EL (cell line): ENCODE results near the gene MS4A2.
"Not testable (repeated sequence)": the region's sequence is repeated elsewhere in the genome, so short reads cannot be mapped to it uniquely, and the experiment has no call there.

Experiments
- DNase-seq: peaks from one replicate; pipeline ENCODE4 v3.0.0-alpha.2; 2016

The MS4A2 gene

DNA sequence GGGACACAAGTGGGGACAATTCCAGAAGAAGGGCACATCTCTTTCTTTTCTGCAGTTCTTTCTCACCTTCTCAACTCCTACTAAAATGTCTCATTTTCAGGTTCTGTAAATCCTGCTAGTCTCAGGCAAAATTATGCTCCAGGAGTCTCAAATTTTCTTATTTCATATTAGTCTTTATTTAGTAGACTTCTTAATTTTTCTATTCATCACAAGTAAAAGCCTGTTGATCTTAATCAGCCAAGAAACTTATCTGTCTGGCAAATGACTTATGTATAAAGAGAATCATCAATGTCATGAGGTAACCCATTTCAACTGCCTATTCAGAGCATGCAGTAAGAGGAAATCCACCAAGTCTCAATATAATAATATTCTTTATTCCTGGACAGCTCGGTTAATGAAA is at the start of gene MS4A2:
Gene MS4A2, plus strand, starts transcription at position 301 of the 400 bp plus-strand sequence. CDS start 102 bp downstream, outside the sequence.
- DNase-seq = no peak

DNA sequence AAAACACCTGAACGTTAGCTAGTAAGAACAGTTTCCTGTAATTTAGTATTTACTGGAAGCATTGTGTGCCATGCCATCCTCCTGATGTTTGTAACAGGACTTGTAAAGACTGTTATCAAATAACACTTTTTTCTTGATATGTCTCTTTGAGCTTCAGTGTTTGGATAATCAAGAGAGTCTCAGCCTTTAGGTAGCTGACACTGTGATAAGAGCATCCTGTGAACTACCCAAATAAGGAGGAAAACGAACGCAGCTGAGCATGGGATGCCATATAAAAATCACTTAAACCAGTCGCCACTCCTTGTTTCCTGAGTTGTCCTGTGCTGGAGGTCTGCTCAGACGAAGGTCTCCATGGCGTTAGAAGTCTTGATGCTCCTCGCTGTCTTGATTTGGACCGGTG is 48.4 kb upstream of the MS4A2 start, which contains the start of gene OOSP2:
Gene OOSP2, plus strand, starts transcription at position 301 of the 400 bp plus-strand sequence. Its CDS starts 51 bp downstream, at position 352.
- no peak for DNase-seq

DNA sequence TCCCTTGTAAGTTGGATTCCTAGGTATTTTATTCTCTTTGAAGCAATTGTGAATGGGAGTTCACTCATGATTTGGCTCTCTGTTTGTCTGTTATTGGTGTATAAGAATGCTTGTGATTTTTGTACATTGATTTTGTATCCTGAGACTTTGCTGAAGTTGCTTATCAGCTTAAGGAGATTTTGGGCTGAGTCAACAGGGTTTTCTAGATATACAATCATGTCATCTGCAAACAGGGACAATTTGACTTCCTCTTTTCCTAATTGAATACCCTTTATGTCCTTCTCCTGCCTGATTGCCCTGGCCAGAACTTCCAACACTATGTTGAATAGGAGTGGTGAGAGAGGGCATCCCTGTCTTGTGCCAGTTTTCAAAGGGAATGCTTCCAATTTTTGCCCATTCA is 38.0 kb upstream of the MS4A2 start:
- DNase-seq = not testable (repeated sequence)

DNA sequence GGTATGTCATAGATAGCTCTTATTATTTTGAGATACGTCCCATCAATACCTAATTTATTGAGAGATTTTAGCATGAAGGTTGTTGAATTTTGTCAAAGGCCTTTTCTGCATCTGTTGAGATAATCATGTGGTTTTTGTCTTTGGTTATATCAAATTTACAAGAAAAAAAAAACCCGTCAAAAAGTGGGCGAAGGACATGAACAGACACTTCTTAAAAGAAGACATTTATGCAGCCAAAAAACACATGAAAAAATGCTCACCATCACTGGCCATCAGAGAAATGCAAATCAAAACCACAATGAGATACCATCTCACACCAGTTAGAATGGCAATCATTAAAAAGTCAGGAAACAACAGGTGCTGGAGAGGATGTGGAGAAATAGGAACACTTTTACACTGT is 37.6 kb upstream of the MS4A2 start:
- not testable (repeated sequence) for DNase-seq

DNA sequence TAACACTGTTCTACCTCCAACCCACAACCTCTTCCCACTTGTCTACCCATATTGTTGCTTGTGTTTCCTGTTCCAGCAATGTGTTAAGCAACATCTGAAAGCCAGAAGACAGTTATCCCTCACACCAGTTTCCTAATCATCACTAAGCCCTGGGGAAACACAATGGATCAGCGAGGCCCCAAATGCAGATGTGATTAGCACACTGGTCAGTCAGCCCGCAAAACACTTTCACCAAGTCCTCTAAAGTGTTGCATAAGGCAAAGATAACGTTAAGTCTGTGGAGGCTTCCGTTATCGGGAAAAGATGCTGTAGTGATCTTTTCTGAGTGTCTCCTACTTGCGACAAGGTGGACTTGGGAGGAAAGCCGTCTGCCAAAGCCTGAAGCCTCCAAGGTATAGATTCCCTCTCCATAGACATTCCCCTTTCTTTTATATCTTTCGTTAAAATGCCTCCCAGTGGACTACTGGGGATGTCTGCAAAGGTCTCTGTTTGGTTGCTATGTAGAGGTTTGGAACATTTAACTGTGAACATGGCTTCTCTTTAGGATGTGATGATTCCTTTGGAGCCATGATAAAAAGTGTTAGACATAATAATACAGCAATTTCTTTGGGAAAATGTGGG is 32.0 kb upstream of the MS4A2 start, which contains the start of gene MS4A3:
Gene MS4A3, plus strand, starts transcription at position 317 of the 621 bp plus-strand sequence. CDS start 4,496 bp downstream, outside the sequence.
- no peak for DNase-seq

DNA sequence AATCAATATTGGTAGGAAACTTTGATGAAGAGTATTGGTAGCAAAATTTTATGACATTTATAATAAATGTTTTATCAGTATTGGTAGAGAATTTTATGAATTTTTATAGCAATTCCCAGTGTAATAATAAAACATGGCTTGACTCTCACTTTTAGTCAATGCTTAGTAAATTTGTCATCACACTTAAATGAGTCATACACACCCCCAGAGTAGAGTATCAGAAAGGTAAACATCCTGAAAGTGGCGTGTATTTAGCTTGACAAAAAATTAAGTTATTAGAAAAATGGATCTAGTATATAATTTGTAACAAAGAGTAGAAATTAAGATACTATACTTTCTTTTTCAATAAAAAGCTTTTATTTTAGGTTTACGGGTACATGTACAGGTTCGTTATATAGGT is 29.4 kb upstream of the MS4A2 start:
- DNase-seq = no peak

DNA sequence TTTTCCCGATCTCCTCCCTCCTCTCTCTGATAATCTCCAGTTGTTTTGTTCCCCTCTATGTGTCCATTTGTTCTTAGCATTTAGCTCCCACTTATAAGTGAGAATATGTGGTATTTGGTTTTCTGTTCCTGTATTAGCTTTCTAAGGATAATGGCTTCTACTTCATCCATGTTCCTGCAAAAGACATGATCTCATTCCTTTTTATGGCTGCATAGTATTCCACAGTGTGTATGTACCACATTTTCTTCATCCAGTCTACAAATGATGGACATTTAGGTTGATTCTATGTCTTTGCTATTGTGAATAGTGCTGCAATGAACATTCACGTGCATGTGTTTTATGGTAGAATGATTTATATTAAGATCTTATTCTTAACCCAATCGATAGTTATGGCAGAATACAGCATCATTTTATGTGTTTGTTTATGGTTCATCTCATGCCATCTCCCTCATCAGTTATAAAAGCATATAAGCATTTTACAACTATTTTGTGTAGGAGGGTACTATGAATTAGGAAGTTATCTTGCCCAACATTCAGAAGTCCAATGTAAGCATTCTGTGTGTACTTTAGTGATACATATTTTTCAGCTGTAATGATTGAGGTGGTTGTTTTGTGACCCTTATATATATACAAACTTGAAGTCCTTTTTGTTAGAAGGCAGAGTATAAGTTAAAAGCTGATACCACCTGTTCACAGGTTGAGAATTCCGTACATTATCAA is 28.8 kb upstream of the MS4A2 start:
- DNase-seq = no peak

DNA sequence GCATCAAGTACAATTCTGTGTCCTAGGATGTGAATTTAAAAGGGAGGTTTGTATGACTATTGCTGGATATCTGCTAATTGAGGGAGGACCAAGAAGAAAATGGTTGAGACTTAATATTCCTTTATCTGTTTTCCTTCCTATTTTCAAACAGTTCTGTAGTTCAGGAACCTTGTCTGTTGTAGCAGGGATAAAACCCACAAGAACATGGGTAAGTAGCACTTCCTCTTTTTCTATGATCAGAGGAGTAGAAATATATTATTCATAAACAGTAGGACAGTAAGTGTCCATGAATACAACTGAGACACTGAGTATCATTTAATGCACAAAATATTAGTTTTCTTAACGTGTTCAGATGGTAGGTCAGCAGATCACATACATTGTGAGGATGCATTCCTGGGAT is 24.4 kb upstream of the MS4A2 start:
- DNase-seq = no peak

DNA sequence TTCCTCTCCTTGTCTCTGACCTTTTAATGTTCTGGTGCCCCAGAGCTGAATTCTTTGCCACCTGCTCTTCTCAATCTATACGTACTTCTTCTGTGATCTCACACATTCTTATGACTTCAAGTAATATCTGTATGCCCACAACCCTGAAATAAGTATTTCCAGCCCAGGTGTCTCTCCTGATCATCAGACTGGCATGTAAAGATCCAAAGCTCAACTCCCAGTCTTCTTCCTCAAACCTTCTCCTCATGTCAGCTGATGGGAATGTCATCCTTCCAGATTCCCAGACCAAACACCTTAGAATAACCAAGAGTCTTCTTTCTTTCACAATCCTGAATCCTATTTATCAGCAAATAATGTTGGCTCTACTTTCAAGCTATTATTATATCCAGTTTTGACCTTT is 22.7 kb upstream of the MS4A2 start:
- no peak for DNase-seq

DNA sequence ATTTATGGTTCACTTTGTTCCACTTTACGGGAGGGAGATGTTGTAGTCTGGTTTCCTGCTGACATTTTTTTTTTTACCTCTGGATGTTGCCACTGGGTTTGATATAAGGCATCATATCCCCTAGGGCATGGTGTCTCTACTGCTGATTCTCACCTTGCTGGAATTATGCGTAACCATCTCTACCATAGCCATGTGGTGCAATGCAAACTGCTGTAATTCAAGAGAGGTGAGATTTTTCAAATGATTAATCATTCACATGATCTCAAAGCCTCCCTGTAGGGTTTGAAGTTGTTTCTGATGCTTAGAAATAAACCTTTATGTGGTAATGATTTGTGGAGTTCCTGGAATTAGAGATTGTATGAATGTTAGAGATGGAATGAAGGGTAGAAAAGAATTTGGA is 19.0 kb upstream of the MS4A2 start:
- no peak for DNase-seq

DNA sequence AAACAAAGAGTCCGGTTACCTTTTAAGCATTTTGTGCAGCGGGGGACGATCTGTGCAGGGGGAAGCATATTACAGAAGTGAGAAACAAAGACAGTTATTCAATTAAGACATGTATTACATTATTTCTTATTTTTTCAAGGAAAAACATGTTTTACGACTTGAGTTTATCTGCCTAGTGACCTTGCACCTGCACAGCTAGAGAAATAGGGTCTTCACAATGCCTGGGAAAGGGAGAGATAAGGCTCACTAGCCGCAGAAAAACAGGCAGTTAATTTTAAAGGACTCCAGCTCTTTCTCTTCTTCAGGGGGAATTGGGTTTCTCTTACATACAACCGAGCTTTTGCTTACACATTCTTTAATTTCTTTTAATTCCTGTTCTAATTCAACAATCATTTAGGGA is 16.8 kb upstream of the MS4A2 start:
- DNase-seq = not testable (repeated sequence)

DNA sequence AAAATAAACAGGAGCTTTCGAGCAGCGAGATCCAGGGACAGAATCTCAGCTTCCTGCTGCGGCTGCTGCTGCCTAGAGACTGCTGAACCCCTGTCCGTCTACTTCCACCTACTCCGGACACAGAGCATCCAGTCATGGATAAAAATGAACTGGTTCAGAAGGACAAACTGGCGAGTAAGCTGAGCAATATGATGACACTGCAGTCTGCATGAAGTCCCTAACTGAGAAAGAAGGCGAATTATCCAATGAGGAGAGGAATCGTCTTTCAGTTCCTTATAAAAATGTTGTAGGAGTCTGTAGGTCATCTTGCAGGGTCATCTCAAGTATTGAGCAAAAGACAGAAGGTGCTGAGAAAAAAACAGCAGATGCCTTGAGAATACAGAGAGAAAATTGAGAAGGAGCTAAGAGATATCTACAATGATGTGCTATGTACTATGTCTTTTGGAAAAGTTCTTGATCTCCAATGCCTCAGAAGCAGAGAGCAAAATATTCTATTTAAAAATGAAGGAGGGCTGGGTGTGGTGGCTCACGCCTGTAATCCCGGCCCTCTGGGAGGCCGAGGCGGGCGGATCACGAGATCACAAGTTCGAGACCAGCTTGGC is 11.1 kb upstream of the MS4A2 start:
- DNase-seq = no peak

DNA sequence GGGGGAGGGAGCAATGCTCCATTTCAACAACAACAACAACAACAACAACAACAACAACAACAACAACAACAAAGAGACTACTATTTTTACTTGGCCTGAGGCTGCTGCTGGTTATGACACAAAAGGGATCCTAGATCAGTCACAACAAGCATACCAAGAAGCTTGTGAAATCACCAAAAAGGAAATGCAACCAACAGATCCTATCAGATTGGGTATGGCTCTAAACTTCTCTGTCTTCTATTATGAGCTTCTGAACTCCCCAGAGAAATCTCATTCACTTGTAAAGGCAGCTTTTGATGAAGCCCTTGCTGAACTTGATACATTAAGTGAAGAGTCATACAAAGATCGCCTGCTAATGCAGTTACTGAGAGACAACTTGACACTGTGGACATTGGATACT is 10.5 kb upstream of the MS4A2 start:
- DNase-seq = no peak

DNA sequence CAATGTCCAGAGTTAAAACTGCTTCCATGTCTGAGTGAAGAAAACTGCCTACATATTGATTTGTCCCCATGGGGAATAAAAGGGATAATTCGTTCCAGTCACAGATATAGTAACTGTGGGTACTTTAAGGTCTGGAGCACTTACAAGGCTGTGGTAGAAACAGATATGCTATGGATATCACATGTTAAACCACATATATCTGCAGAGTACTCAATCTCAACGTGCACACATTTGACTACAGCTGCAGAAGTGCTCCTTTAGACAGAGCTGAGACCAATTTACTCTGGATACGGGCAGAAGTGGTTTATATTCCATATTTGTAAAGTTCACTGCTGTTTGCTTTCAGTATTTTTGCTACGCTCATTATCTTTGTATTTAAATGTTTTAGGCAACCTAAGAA is 9.7 kb upstream of the MS4A2 start:
- DNase-seq = no peak

DNA sequence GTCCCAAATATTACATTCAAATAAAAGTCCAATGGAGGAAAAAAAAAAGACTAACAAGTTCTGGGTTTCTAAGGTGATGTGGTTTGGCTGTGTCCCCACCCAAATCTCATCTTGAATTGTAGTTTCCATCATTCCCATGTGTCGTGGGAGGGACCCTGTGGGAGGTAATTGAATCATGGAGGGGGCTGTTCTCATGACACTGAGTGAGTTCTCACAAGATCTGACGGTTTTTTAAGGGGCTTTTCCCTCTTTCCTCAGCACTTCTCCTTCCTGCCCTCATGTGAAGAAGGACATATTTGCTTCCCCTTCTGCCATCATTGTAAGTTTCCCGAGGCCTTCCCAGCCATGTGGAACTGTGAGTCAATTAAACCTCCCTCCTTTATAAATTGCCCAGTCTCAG is 7.9 kb upstream of the MS4A2 start:
- no peak for DNase-seq

DNA sequence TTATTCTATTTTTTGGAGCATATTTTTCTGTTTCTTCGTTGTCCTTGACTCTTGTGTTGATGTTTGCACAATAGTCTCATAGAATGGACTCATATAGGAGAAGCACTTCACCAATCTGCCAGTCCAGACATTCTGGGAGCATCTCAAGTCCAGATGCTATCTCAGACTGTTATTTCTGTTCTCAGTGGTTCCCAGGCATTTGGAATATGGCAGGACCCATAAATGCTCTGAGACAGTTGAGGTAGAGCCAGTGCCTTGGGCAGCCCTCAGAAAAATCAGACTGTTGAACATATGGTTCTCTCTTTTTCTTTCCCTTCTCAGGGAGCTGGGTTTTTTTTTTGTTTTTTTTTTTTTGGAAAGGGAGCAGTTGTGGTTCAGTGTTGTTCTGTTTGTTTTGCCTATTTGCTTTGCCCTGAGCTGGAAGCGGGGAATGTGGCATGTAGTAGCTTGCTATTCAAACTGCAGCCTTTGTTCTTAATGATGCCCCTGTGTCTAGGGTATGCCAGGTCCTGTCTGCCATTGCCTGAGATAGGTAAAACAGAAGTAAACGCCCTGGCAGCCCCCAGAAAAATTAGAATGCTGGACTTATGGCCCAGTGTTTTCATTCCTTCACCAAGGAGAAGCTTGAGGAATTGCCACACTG is 3.7 kb upstream of the MS4A2 start:
- no peak for DNase-seq

DNA sequence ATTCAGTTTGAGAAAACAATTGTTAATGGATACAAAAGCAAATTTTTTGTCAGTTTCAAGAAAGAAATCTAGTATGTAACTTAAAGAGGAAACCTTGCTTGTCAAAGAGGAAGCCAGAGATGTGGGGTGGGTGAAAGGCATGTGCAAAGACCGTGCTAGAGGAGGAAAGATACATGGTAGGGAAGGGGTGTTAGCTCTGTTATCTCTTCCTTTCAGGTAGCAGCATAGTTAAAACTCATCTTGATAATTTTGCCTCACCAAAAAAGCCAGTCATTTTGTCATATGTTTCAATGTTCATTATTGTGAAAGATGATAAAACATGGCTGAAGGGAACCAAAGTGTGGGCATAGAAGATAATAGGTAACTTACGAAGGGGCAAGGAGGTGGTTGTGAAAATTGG is 2.6 kb upstream of the MS4A2 start:
- DNase-seq = no peak

DNA sequence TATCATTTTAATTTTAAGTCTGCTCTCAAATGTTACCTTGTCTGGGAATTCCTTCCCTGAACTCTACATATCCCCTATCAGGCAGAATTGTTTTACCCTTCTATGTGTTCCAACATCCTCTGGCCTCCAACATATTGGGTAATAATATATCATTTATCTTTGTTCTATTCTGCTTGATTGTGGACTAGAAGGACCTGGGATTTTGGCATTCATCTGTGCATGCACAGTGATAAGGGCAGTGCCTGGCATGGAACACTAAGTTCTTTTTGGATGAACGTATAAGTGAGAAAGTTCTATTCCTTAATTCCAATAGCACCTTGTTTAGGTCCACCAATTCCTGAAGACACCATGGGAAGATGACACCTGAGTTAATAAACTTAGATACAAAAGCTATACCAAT is 1.2 kb upstream of the MS4A2 start:
- no peak for DNase-seq

DNA sequence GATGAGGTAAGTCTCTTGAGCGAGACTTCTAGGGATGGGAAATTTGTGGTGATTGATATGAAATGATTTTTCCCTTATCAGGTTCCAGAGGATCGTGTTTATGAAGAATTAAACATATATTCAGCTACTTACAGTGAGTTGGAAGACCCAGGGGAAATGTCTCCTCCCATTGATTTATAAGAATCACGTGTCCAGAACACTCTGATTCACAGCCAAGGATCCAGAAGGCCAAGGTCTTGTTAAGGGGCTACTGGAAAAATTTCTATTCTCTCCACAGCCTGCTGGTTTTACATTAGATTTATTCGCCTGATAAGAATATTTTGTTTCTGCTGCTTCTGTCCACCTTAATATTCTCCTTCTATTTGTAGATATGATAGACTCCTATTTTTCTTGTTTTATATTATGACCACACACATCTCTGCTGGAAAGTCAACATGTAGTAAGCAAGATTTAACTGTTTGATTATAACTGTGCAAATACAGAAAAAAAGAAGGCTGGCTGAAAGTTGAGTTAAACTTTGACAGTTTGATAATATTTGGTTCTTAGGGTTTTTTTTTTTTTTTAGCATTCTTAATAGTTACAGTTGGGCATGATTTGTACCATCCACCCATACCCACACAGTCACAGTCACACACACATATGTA is 7.1 kb downstream of the MS4A2 start:
- DNase-seq = no peak

DNA sequence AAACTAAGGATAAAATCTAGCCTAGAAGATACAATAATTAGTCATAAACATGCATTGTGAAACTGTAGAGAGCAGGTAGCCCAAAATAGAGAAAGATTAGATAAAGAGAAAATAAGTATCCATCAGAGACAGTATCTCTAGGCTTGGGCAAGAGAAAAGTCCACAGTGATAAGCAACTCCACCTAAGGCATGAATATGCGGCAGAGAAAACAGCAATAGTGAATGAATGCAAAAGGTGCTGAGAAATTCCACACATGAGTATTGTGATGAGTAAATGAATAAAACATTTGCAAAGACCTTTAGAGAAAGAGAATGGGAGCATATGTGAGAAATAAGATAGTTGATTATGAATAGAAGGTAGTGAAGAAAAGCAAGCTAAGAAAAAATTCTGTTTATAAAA is 8.7 kb downstream of the MS4A2 start:
- no peak for DNase-seq

DNA sequence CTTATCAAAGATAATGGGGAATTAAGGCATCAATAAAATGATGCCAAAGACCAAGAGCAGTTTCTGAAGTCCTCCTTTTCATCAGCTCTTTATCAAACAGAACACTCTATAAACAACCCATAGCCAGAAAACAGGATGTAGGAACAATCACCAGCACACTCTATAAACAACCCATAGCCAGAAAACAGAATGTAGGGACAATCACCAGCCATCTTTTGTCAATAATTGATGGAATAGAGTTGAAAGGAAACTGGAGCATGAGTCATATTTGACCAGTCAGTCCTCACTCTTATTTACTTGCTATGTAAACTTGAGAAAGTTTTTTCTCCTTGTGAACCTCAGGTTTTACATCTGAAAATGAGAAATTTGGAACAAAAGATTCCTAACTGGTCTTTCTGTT is 10.0 kb downstream of the MS4A2 start:
- DNase-seq = no peak

DNA sequence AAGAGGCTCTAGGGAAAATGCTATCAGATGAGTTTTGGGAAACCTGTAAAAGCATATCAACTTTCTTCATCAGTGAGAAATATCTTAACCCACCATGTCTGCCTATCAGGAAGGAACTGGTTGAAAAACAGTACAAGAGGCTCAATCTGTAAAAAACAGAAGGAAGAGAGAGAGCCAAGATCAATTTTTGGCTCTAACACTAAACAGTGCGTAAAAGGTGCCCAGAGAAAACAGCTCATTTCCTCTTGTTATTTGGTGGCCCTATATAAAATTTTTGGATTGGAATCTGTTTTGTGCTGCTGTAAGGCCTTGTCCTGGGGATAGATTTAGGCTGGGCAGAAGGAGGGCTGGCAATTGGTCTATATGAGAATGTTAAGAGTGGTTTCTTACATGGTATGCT is 12.1 kb downstream of the MS4A2 start:
- no peak for DNase-seq

DNA sequence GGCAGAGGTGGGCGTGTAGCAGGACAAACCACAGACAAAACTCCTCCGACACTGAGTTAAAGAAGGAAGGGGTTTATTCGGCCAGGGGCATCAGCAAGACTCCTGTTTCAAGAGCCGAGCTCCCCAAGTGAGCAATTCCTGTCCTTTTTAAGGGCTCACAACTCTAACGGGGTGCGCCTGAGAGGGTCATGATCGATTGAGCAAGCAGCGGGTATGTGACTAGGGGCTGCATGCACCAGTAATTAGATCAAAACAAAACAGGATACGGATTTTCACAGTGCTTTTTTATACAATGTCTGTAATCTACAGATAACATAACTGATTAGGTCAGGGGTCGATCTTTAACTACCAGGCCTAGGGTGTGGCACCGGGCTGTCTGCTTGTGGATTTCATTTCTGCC is 12.9 kb downstream of the MS4A2 start:
- DNase-seq = not testable (repeated sequence)
